HepG2 (cell line): ENCODE results near the gene MRFAP1L1. TPM values are rescaled to one million over a fixed set of nuclear protein-coding genes. Genes with fewer than 3 reads are reported as not detected.

ENCODE experiments used
- BCL6 ChIP-seq: IDR thresholded peaks from 2 replicates; pipeline ENCODE4 v1.6.1; 2016; ENCODE audit warnings: missing genetic modification reagents, missing compliant biosample characterization
- ELF3 ChIP-seq: IDR thresholded peaks from 2 replicates; pipeline ENCODE4 v1.6.1; 2016; ENCODE audit warnings: missing genetic modification reagents, missing compliant biosample characterization
- EP300 ChIP-seq, 3 experiments: sonication (generic) in 1 of 3; formaldehyde crosslinking in 1 of 3; IDR thresholded peaks; 2 replicates each; pipeline versions ENCODE4 v1.5.1 to v1.6.1; 2011 to 2020; ENCODE audit warnings: low read depth in 2 of 3, low read length in 2 of 3, borderline replicate concordance in 1 of 3, improper control_type of control experiment in 1 of 3, mild to moderate bottlenecking in 1 of 3, missing genetic modification reagents in 1 of 3, moderate library complexity in 1 of 3
- FOXM1 ChIP-seq: sonication (generic); formaldehyde crosslinking; IDR thresholded peaks from 2 replicates; pipeline ENCODE4 v1.5.0; 2020; ENCODE audit warnings: missing genetic modification reagents
- HES4 ChIP-seq: sonication (generic); formaldehyde crosslinking; IDR thresholded peaks from 2 replicates; pipeline ENCODE4 v1.9.0; 2021; ENCODE audit warnings: mild to moderate bottlenecking, missing genetic modification reagents, borderline replicate concordance
- MTA1 ChIP-seq: sonication (generic); formaldehyde crosslinking; IDR thresholded peaks from 2 replicates; pipeline ENCODE4 v1.4.0; 2020; ENCODE audit warnings: missing genetic modification reagents, mild to moderate bottlenecking, borderline replicate concordance
- PHB2 ChIP-seq: fragments of 450-650 bp; IDR thresholded peaks from 2 replicates; pipeline ENCODE4 v1.6.1; 2018; ENCODE audit not compliant: partially characterized antibody
- POLR2AphosphoS2 ChIP-seq: IDR thresholded peaks from 2 replicates; pipeline ENCODE4 v1.6.1; 2011; ENCODE audit warnings: low read depth, low read length, improper control_type of control experiment
- RBM39 ChIP-seq: fragments of 200-400 bp; formaldehyde crosslinking; IDR thresholded peaks from one replicate; pipeline ENCODE4 v1.6.1; 2018; ENCODE audit warnings: antibody characterized with exemption, mild to moderate bottlenecking, low read depth, low read length; ENCODE audit not compliant: poor library complexity, severe bottlenecking
- RXRA ChIP-seq: sonication (generic); formaldehyde crosslinking; IDR thresholded peaks from 2 replicates; pipeline ENCODE4 v1.5.1; 2020; ENCODE audit warnings: missing genetic modification reagents
- TSC22D2 ChIP-seq: sonication (generic); formaldehyde crosslinking; IDR thresholded peaks from 2 replicates; pipeline ENCODE4 v1.5.1; 2020; ENCODE audit warnings: missing genetic modification reagents, mild to moderate bottlenecking, borderline replicate concordance
- ZIK1 ChIP-seq: sonication (generic); formaldehyde crosslinking; IDR thresholded peaks from 2 replicates; pipeline ENCODE4 v1.5.0; 2020; ENCODE audit warnings: mild to moderate bottlenecking, low read depth, missing genetic modification reagents, borderline replicate concordance
- ZNF713 ChIP-seq: sonication (generic); formaldehyde crosslinking; IDR thresholded peaks from 2 replicates; pipeline ENCODE4 v1.4.0; 2020; ENCODE audit warnings: mild to moderate bottlenecking, missing genetic modification reagents
- ZNF891 ChIP-seq: sonication (generic); formaldehyde crosslinking; IDR thresholded peaks from 2 replicates; pipeline ENCODE4 v1.5.0; 2020; ENCODE audit warnings: mild to moderate bottlenecking, missing genetic modification reagents
- ZSCAN31 ChIP-seq: sonication (generic); formaldehyde crosslinking; IDR thresholded peaks from 2 replicates; pipeline ENCODE4 v1.5.0; 2020; ENCODE audit warnings: low read depth, mild to moderate bottlenecking, missing genetic modification reagents
- polyA plus RNA-seq, 8 experiments: library from polyadenylated mRNA; depleted of rRNA in 3 of 8; stranded (reverse) in 7 of 8; unstranded in 1 of 8; fragments of >200 nt; fragmentation: Illumina TruSeq in 4 of 8; extraction: Trizol in 4 of 8; gene quantifications; 2 replicates each; pipeline versions ENCODE4 v1.2.1 to v1.2.3, GENCODE V29; 2011 to 2016; ENCODE audit warnings: low read depth in 4 of 8, missing spikeins in 1 of 8, mixed read lengths in 1 of 8; ENCODE audit not compliant: insufficient read depth in 1 of 8
- total RNA-seq, 5 experiments: library from RNA; depleted of rRNA; stranded (reverse); fragments of >200 nt; fragmentation: Illumina TruSeq; extraction: Trizol; gene quantifications; 2 replicates each; pipeline ENCODE4 v1.2.3, GENCODE V29; 2016; ENCODE audit warnings: low read depth in 1 of 5
- TF ChIP-seq, protein P1 (sequence below): sonication (generic); formaldehyde crosslinking; IDR thresholded peaks from 2 replicates; pipeline ENCODE4 v1.8.1; 2023; ENCODE audit warnings: mild to moderate bottlenecking, inconsistent platforms, moderate library complexity, missing genetic modification reagents, borderline replicate concordance
- TF ChIP-seq, protein P2 (sequence below): sonication (generic); formaldehyde crosslinking; IDR thresholded peaks from 2 replicates; pipeline ENCODE4 v1.5.0; 2020; ENCODE audit warnings: mild to moderate bottlenecking, missing genetic modification reagents, borderline replicate concordance
- TF ChIP-seq, protein P3 (sequence below): sonication (generic); formaldehyde crosslinking; IDR thresholded peaks from 2 replicates; pipeline ENCODE4 v1.5.0; 2020; ENCODE audit warnings: missing genetic modification reagents

The MRFAP1L1 gene
- total and polyA plus RNA-seq, 2 of the 13 experiments (the other 11 are each of a cell fraction or from before 2014, with no cell fraction given): 44.8 to 76.6 TPM

DNA sequence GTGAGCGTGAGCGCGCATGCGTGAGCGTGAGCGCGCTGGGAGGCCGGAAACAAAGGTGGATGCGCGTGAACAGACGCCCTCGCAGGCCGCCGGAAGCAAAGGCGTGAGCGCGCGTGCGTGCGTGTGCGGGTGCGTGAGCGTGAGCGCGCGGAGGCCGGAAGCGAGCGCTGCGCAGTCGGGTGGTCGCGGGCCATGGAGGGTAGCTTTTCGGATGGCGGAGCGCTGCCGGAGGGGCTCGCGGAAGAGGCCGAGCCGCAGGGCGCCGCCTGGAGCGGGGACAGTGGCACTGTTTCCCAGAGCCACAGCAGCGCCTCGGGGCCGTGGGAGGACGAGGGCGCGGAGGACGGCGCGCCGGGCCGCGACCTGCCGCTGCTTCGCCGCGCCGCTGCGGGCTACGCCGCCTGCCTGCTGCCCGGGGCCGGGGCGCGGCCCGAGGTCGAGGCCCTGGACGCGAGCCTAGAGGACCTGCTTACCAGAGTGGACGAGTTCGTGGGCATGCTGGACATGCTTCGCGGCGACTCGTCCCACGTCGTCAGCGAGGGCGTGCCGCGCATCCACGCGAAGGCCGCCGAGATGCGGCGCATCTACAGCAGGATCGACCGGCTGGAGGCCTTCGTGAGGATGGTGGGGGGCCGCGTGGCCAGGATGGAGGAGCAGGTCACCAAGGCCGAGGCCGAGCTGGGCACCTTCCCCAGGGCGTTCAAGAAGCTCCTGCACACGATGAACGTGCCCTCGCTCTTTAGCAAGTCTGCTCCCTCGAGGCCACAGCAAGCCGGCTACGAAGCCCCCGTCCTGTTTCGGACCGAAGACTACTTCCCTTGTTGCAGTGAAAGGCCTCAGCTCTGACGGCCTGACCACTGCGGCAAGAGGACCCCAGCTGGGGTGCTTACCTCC lies 6.6 kb upstream of the MRFAP1L1 start, which contains the start of gene BLOC1S4 (continued):
- TF ChIP-seq, protein P1, sequence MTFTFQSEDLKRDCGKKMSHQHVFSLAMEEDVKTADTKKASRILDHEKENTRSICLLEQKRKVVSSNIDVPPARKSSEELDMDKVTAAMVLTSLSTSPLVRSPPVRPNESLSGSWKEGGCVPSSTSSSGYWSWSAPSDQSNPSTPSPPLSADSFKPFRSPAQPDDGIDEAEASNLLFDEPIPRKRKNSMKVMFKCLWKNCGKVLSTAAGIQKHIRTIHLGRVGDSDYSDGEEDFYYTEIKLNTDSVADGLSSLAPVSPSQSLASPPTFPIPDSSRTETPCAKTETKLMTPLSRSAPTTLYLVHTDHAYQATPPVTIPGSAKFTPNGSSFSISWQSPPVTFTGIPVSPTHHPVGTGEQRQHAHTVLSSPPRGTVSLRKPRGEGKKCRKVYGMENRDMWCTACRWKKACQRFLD: 0 out of 2 replicates have a peak, but pooled peaks have one; percentile 52
- peak; percentile 70; the same call in 1 of the 2 replicates for TF ChIP-seq MTA1 (CRISPR knock-in tag)
- peak; percentile 43; the same call in 1 of the 2 replicates for TF ChIP-seq RXRA (CRISPR knock-in tag)
- TF ChIP-seq FOXM1: 0 out of 2 replicates have a peak, but pooled peaks have one; percentile 58
- no peak for TF ChIP-seq POLR2AphosphoS2
- TF ChIP-seq, protein P2, sequence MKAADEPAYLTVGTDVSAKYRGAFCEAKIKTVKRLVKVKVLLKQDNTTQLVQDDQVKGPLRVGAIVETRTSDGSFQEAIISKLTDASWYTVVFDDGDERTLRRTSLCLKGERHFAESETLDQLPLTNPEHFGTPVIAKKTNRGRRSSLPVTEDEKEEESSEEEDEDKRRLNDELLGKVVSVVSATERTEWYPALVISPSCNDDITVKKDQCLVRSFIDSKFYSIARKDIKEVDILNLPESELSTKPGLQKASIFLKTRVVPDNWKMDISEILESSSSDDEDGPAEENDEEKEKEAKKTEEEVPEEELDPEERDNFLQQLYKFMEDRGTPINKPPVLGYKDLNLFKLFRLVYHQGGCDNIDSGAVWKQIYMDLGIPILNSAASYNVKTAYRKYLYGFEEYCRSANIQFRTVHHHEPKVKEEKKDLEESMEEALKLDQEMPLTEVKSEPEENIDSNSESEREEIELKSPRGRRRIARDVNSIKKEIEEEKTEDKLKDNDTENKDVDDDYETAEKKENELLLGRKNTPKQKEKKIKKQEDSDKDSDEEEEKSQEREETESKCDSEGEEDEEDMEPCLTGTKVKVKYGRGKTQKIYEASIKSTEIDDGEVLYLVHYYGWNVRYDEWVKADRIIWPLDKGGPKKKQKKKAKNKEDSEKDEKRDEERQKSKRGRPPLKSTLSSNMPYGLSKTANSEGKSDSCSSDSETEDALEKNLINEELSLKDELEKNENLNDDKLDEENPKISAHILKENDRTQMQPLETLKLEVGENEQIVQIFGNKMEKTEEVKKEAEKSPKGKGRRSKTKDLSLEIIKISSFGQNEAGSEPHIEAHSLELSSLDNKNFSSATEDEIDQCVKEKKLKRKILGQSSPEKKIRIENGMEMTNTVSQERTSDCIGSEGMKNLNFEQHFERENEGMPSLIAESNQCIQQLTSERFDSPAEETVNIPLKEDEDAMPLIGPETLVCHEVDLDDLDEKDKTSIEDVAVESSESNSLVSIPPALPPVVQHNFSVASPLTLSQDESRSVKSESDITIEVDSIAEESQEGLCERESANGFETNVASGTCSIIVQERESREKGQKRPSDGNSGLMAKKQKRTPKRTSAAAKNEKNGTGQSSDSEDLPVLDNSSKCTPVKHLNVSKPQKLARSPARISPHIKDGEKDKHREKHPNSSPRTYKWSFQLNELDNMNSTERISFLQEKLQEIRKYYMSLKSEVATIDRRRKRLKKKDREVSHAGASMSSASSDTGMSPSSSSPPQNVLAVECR (CRISPR knock-in tag): peak; percentile 81
- no peak for TF ChIP-seq PHB2
- no peak for TF ChIP-seq EP300 (IDR thresholded peaks at IDR 0.05; ENCODE audit: low read depth in 2 of 2, low read length in 2 of 2)
- TF ChIP-seq EP300 (CRISPR knock-in tag; IDR thresholded peaks at IDR 0.05; ENCODE audit: borderline replicate concordance): peak; percentile 44; the same call in 1 of the 2 replicates
- peak; percentile 73; the same call in 1 of the 2 replicates for TF ChIP-seq ZSCAN31 (CRISPR knock-in tag)
- TF ChIP-seq, protein P3, sequence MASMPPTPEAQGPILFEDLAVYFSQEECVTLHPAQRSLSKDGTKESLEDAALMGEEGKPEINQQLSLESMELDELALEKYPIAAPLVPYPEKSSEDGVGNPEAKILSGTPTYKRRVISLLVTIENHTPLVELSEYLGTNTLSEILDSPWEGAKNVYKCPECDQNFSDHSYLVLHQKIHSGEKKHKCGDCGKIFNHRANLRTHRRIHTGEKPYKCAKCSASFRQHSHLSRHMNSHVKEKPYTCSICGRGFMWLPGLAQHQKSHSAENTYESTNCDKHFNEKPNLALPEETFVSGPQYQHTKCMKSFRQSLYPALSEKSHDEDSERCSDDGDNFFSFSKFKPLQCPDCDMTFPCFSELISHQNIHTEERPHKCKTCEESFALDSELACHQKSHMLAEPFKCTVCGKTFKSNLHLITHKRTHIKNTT: no peak
- 0 out of 2 replicates have a peak, but pooled peaks have one; percentile 18 for TF ChIP-seq BCL6
- peak; percentile 81 for TF ChIP-seq ZNF891 (CRISPR knock-in tag)
- no peak; the same call in 1 of the 2 replicates for TF ChIP-seq ZIK1 (CRISPR knock-in tag)
- TF ChIP-seq TSC22D2 (CRISPR knock-in tag): peak; percentile 68; the same call in 1 of the 2 replicates
- peak; percentile 73 for TF ChIP-seq HES4 (CRISPR knock-in tag)
- TF ChIP-seq RBM39: no peak
- peak; percentile 53; the same call in 1 of the 2 replicates for TF ChIP-seq ZNF713 (CRISPR knock-in tag)
- TF ChIP-seq ELF3 (CRISPR knock-in tag): peak; percentile 84
